Adrenal gland (tissue), 12 donors: ENCODE results near the gene LPP. TPM values are rescaled to one million over a fixed set of nuclear protein-coding genes. Genes with fewer than 3 reads are reported as not detected.

Experiments used
- DNase-seq, 7 donors: peaks; one replicate each; pipeline ENCODE4 v3.0.0-alpha.2; 2019 to 2020
- H3K27ac ChIP-seq, 5 donors: fragments of 200-600 bp; sonication (generic) in 4 of 5; 1 replicate in 3 of 5; 2 replicates in 2 of 5; pipeline versions ENCODE4 v1.5.1 to v1.8.0; 2016 to 2020; ENCODE audit warnings: mild to moderate bottlenecking in 1 of 5
- H3K27me3 ChIP-seq: fragments of 200-600 bp; 2 replicates; pipeline ENCODE4 v1.8.0; 2021
- H3K36me3 ChIP-seq, 2 donors: fragments of 200-600 bp; replicated peaks in 1 of 2; 1 replicate in 1 of 2; 2 replicates in 1 of 2; pipeline versions ENCODE4 v1.5.1 to v1.8.0; 2018 to 2022
- H3K4me1 ChIP-seq, 2 donors: fragments of 200-600 bp; replicated peaks in 1 of 2; 1 replicate in 1 of 2; 2 replicates in 1 of 2; pipeline versions ENCODE4 v1.5.1 to v1.8.0; 2018 to 2021
- H3K4me3 ChIP-seq, 4 donors: fragments of 200-600 bp; sonication (generic) in 3 of 4; one replicate each; pipeline ENCODE4 v1.5.1; 2016 to 2018
- H3K9me3 ChIP-seq, 3 donors: fragments of 200-600 bp; sonication (generic) in 1 of 3; replicated peaks in 1 of 3; 1 replicate in 2 of 3; 2 replicates in 1 of 3; pipeline versions ENCODE4 v1.5.1 to v1.8.0; 2016 to 2021
- POLR2A ChIP-seq, 2 donors: fragments of 450-650 bp; IDR thresholded peaks; one replicate each; pipeline ENCODE4 v1.6.1; 2017; ENCODE audit warnings: antibody characterized with exemption in 2 of 2, mild to moderate bottlenecking in 2 of 2, moderate library complexity in 1 of 2
- WGBS, 4 donors: extraction: QIAGEN DNeasy Blood & Tissue Kit in 2 of 4; methylation state at CpG; one replicate each; pipeline versions ENCODE4 v1.1.5 to v1.1.7; 2013 to 2017; 5-methylcytosine and 5-hydroxymethylcytosine counted together
- intact Hi-C, 2 donors: fragments of 100-400 bp; cut with DNase I; formaldehyde crosslinking; loops; one replicate each; pipeline versions ENCODE4 v1.14.1 to v1.15.0; 2022 to 2023
- polyA plus RNA-seq, 3 donors: library from polyadenylated mRNA; stranded (reverse); fragments of 200-250 nt in 2 of 3; fragments of 350-450 nt in 1 of 3; fragmentation: Illumina TruSeq in 1 of 3; extraction: RNeasy Lipid Tissue Mini Kit (QIAGEN cat#74804) in 1 of 3; gene quantifications; one replicate each; pipeline ENCODE4 v1.2.3, GENCODE V29; 2013 to 2014
- total RNA-seq, 9 donors: library from RNA; depleted of rRNA in 4 of 9; stranded (reverse); fragments of >200 nt in 4 of 9; fragments of 120-200 nt in 1 of 9; fragmentation: NEBNext Ultra II Directional in 1 of 9; extraction: Animal tissue kit (Norgen Biotek cat#: 25700) in 1 of 9; gene quantifications; one replicate each; pipeline versions ENCODE4 v1.1.0 to v1.2.4, GENCODE V29; 2013 to 2023
- TF ChIP-seq, protein P1 (sequence below), 6 experiments: fragments of 450-650 bp in 4 of 6; fragments of 200-600 bp in 2 of 6; sonication (generic) in 1 of 6; IDR thresholded peaks; 1 replicate in 5 of 6; 2 replicates in 1 of 6; pipeline versions ENCODE4 v1.5.1 to v1.8.0; 2016 to 2021; ENCODE audit warnings: antibody characterized with exemption in 6 of 6, mild to moderate bottlenecking in 2 of 6, moderate library complexity in 1 of 6
- donor health status: healthy with polysubstance abuse.
- donor health status: Bipolar disorder and iron deficiency.
- donor health status: DM: yes; HTN: yes; CAD: no.
- donor health status: DM: no; HTN: no; CAD: no.
- donor health status: DM: no; HTN: no; CAD: no.
- donor health status: DM: yes; HTN: yes; CAD: no.

The LPP gene
- total and polyA plus RNA-seq, 12 donors: 7.0 to 170 (median 101) TPM

DNA sequence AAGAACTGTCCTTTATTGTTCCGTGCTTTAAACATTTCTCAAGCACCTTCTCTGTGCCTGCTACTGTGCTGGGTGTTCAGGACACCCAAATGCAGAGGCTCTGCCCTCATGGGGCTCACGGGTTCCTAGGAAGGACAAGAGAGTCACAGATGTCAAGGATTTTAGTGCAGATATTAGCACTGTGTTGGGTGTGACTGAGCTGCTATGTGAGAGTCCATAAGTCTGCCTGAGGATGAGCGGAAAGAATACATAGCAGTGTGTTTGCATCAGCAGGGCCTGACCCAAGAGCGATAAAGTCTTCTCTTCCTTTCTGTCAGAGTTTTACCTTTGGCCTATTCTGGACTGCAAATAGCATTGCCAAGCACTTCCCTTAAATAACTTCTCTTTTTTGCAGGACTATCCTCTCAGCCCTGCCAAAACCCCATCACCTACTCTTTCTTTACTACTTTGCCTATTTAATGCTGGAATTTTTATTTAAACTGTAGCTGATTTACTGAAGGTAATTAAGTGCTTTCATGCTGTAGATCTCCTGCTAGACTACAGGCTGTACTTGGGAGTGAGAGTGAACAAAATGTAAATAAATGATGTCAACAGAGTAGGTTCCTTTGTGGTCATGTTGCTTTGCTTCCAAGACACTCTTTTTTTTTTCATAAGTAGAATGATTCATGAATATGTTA lies 558.4 kb downstream of the LPP start:
- Histone ChIP-seq H3K9me3 (no peaks in the 10 kb centered on the region), H3K27me3 (no peaks in the 10 kb centered on the region), H3K4me1 (peaks cover 21 to 40% of the 10 kb centered on the region in 2 donors), H3K36me3 (no peaks in the 10 kb centered on the region), H3K4me3 (no peak overlapping the region), H3K27ac (peak overlapping the region in 1 of 5 donors; percentile 61)
- DNase-seq: no peak
- WGBS, 4 donors: 67 to 69% (median 68%) methylated on average over 4 of the region's 4 CpGs
- intact Hi-C loops: no loop called here
- TF ChIP-seq, protein P1, sequence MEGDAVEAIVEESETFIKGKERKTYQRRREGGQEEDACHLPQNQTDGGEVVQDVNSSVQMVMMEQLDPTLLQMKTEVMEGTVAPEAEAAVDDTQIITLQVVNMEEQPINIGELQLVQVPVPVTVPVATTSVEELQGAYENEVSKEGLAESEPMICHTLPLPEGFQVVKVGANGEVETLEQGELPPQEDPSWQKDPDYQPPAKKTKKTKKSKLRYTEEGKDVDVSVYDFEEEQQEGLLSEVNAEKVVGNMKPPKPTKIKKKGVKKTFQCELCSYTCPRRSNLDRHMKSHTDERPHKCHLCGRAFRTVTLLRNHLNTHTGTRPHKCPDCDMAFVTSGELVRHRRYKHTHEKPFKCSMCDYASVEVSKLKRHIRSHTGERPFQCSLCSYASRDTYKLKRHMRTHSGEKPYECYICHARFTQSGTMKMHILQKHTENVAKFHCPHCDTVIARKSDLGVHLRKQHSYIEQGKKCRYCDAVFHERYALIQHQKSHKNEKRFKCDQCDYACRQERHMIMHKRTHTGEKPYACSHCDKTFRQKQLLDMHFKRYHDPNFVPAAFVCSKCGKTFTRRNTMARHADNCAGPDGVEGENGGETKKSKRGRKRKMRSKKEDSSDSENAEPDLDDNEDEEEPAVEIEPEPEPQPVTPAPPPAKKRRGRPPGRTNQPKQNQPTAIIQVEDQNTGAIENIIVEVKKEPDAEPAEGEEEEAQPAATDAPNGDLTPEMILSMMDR (IDR thresholded peaks at IDR 0.05): no peak
- no peak for TF ChIP-seq POLR2A (IDR thresholded peaks at IDR 0.05)

DNA sequence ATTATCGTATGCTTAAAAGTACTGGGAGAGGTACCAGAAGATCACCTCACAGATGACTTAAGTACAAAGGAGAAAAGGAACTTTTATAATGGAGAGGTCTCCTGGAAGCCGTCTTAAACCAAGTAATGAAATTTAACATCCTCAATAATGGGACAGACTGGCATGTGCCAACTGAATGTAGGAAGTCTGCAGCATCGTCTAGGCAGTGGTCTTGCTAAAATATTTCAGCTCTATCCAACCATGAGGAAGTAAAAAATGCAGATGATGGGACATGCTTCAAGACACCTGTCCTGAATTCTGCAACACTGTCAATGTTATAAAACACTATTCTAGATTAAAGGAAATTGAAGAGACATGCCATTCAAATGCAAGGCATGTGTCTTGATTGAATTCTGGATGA lies 559.0 kb downstream of the LPP start:
- no peak overlapping the region for H3K4me3 ChIP-seq
- no peak overlapping the region for H3K27ac ChIP-seq
- WGBS, 4 donors: 64 to 83% (median 79%) methylated on average over 3 of the region's 3 CpGs
- H3K36me3 ChIP-seq: no peaks in the 10 kb centered on the region
- DNase-seq: no peak
- H3K27me3 ChIP-seq: no peaks in the 10 kb centered on the region
- intact Hi-C loops: no loop called here
- peaks cover 17 to 34% of the 10 kb centered on the region in 2 donors for H3K4me1 ChIP-seq
- TF ChIP-seq, protein P1 (IDR thresholded peaks at IDR 0.05): no peak
- TF ChIP-seq POLR2A (IDR thresholded peaks at IDR 0.05): no peak
- no peaks in the 10 kb centered on the region for H3K9me3 ChIP-seq

DNA sequence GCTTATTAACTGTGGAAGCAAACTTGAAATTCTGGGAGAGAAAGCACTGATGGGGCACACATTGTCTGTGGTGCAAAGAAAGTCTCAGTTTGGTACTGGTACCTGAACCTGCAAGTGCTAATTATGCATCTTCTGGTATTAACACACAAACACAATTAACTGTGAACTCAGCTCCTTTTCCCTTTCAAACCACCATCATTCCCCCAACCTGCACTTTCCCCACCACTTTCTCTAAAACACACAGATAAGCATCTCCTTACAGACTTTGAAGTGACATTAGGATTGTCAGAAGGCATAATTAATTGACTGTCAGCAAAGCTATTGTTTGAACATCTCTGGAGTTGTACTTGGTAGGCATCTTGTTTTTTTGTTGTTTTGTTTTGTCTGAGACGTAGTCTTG lies 565.6 kb downstream of the LPP start:
- no peak for DNase-seq
- intact Hi-C loops: no loop called here
- WGBS, 4 donors: 42 to 100% (median 100%) methylated on average over 1 of the region's 1 CpG
- no peaks in the 10 kb centered on the region for H3K36me3 ChIP-seq
- no peaks in the 10 kb centered on the region for H3K27me3 ChIP-seq
- peaks cover 17 to 23% of the 10 kb centered on the region in 2 donors for H3K4me1 ChIP-seq
- H3K27ac ChIP-seq: peak overlapping the region in 1 of 5 donors; percentile 43
- H3K9me3 ChIP-seq: no peaks in the 10 kb centered on the region
- H3K4me3 ChIP-seq: no peak overlapping the region
- TF ChIP-seq, protein P1 (IDR thresholded peaks at IDR 0.05): no peak
- TF ChIP-seq POLR2A (IDR thresholded peaks at IDR 0.05): no peak

DNA sequence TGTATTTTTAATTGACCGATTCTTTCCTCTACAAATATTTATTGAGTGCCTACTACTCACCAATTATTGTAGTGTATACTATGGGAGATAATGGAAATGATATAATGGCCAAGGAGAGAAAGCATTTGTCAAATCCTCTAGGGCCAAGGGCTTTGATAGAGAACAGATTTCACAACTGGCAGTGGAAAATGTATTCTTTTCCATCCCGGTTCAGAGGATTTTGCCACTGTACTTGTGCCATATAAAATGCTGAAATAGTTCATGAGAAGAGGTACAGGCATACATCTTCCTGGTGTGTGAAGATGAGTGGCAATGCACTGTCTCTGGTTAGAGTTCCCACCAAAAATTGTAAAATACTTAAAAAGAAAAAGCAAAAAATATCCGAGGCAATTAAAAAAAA lies 566.3 kb downstream of the LPP start:
- Histone ChIP-seq H3K36me3 (no peaks in the 10 kb centered on the region), H3K4me3 (no peak overlapping the region), H3K4me1 (peaks cover 17 to 23% of the 10 kb centered on the region in 2 donors), H3K9me3 (no peaks in the 10 kb centered on the region), H3K27me3 (no peaks in the 10 kb centered on the region), H3K27ac (peak overlapping the region in 2 of 5 donors; percentile 43 to 45)
- no peak for TF ChIP-seq POLR2A (IDR thresholded peaks at IDR 0.05)
- TF ChIP-seq, protein P1 (IDR thresholded peaks at IDR 0.05): no peak
- WGBS, 4 donors: 40 to 51% (median 43%) methylated on average over 3 of the region's 3 CpGs
- intact Hi-C loops: no loop called here
- no peak for DNase-seq
